ENCODE measurements around the gene COL20A1. TPM values are rescaled to one million over a fixed set of nuclear protein-coding genes. Genes with fewer than 3 reads are reported as not detected.

Gene COL20A1
- total RNA-seq, 1 experiment from 2014 or later: 0.23 TPM

- TF ChIP-seq POLR2AphosphoS5 (IDR thresholded peaks at IDR 0.05; ENCODE audit: low read depth, low read length) (no peak), CTCF (IDR thresholded peaks at IDR 0.05) (no peak), REST (IDR thresholded peaks at IDR 0.05; ENCODE audit: insufficient read depth in 1 of 2, low read depth in 2 of 2, low read length in 1 of 2) (no peak), SIN3A (IDR thresholded peaks at IDR 0.05; ENCODE audit: borderline replicate concordance, insufficient read depth, low read depth, low read length) (no peak), TCF7L2 (IDR thresholded peaks at IDR 0.05; ENCODE audit: low read depth, low read length) (no peak)
- no TSS peak for BruUV-seq (replicated peaks)
- POLR2A ChIA-PET: no interaction called here
- CTCF ChIA-PET: no interaction called here
- no peak overlapping the region for H3K27ac ChIP-seq (ENCODE audit: low read length)
- intact Hi-C loops (cut with micrococcal nuclease; ENCODE audit: unreplicated experiment) (no loop called here), in situ Hi-C loops (cut with HindIII; ENCODE audit: low pct_unique_long_range_greater_than_20kb, low sequenced_read_pairs) (loop anchor here (25.0 kb wide), 1 partner anchor 104 kb away; no protein-coding TSS in a partner anchor)
- no peak overlapping the region for H3K4me3 ChIP-seq (ENCODE audit: low read depth in 2 of 2, low read length in 2 of 2)
- DNase-seq (ENCODE audit: low read depth, low spot score) (no peak), ATAC-seq (no peak)
- no peaks in the 10 kb centered on the region; the same call in 1 of the 2 replicates for H3K36me3 ChIP-seq (ENCODE audit: control insufficient read depth, insufficient read depth, low read length)
- no peaks in the 10 kb centered on the region for H3K27me3 ChIP-seq (ENCODE audit: control insufficient read depth, insufficient read depth, low read length)
- H3K9me3 ChIP-seq (ENCODE audit: control insufficient read depth, insufficient read depth, low read depth, low read length): no peaks in the 10 kb centered on the region
- H3K4me1 ChIP-seq (ENCODE audit: control insufficient read depth, insufficient read depth, low read length): no peaks in the 10 kb centered on the region
These were observed 9.4 kb upstream of the COL20A1 start for GRCh38 chr20:63283397-63284082.

GRCh38 chr20:63284083-63284440, 8.9 kb upstream of the COL20A1 start:
- BruUV-seq (replicated peaks): no TSS peak
- no peak overlapping the region for H3K27ac ChIP-seq (ENCODE audit: low read length)
- intact Hi-C loops (cut with micrococcal nuclease; ENCODE audit: unreplicated experiment): no loop called here
- no peak for DNase-seq (ENCODE audit: low read depth, low spot score)
- POLR2A ChIA-PET: no interaction called here
- no peaks in the 10 kb centered on the region for H3K27me3 ChIP-seq (ENCODE audit: control insufficient read depth, insufficient read depth, low read length)
- TF ChIP-seq CTCF (IDR thresholded peaks at IDR 0.05): no peak
- TF ChIP-seq SIN3A (IDR thresholded peaks at IDR 0.05; ENCODE audit: borderline replicate concordance, insufficient read depth, low read depth, low read length): no peak
- TF ChIP-seq TCF7L2 (IDR thresholded peaks at IDR 0.05; ENCODE audit: low read depth, low read length): no peak
- TF ChIP-seq REST (IDR thresholded peaks at IDR 0.05; ENCODE audit: insufficient read depth in 1 of 2, low read depth in 2 of 2, low read length in 1 of 2): no peak
- TF ChIP-seq POLR2AphosphoS5 (IDR thresholded peaks at IDR 0.05; ENCODE audit: low read depth, low read length): no peak
- no peaks in the 10 kb centered on the region for H3K9me3 ChIP-seq (ENCODE audit: control insufficient read depth, insufficient read depth, low read depth, low read length)
- CTCF ChIA-PET: no interaction called here
- in situ Hi-C loops (cut with HindIII; ENCODE audit: low pct_unique_long_range_greater_than_20kb, low sequenced_read_pairs): loop anchor here (25.0 kb wide), 1 partner anchor 103 kb away; no protein-coding TSS in a partner anchor
- no peaks in the 10 kb centered on the region; the same call in 1 of the 2 replicates for H3K36me3 ChIP-seq (ENCODE audit: control insufficient read depth, insufficient read depth, low read length)
- no peaks in the 10 kb centered on the region for H3K4me1 ChIP-seq (ENCODE audit: control insufficient read depth, insufficient read depth, low read length)
- ATAC-seq: no peak
- no peak overlapping the region for H3K4me3 ChIP-seq (ENCODE audit: low read depth in 2 of 2, low read length in 2 of 2)
